Liver (tissue), 3 donors: ENCODE measurements around the gene EZR.

ENCODE experiments used
- ATF3 ChIP-seq: IDR thresholded peaks from 2 replicates; pipeline ENCODE4 v1.6.1; 2016; ENCODE audit warnings: antibody characterized with exemption
- FOXA1 ChIP-seq: IDR thresholded peaks from 2 replicates; pipeline ENCODE4 v1.6.1; 2016; ENCODE audit warnings: antibody characterized with exemption
- HNF4A ChIP-seq, 2 donors: conservative IDR thresholded peaks; 2 replicates each; pipeline ENCODE4 v1.6.1; 2016; ENCODE audit warnings: antibody characterized with exemption in 2 of 2, mild to moderate bottlenecking in 2 of 2
- HNF4G ChIP-seq: IDR thresholded peaks from 2 replicates; pipeline ENCODE4 v1.6.1; 2016; ENCODE audit warnings: antibody characterized with exemption
- JUND ChIP-seq, 2 donors: IDR thresholded peaks; 2 replicates each; pipeline ENCODE4 v1.6.1; 2016; ENCODE audit warnings: antibody characterized with exemption in 2 of 2
- RAD21 ChIP-seq, 2 donors: IDR thresholded peaks; 2 replicates each; pipeline ENCODE4 v1.6.1; 2016; ENCODE audit warnings: antibody characterized with exemption in 2 of 2, mild to moderate bottlenecking in 2 of 2
- RXRA ChIP-seq, 2 donors: IDR thresholded peaks; 2 replicates each; pipeline ENCODE4 v1.6.1; 2017 to 2018; ENCODE audit warnings: antibody characterized with exemption in 2 of 2, mild to moderate bottlenecking in 1 of 2
- SP1 ChIP-seq: IDR thresholded peaks from 2 replicates; pipeline ENCODE4 v1.6.1; 2018; ENCODE audit warnings: antibody characterized with exemption, mild to moderate bottlenecking
- TAF1 ChIP-seq: conservative IDR thresholded peaks from 2 replicates; pipeline ENCODE4 v1.6.1; 2016; ENCODE audit warnings: antibody characterized with exemption, mild to moderate bottlenecking
- YY1 ChIP-seq: IDR thresholded peaks from 2 replicates; pipeline ENCODE4 v1.6.1; 2016; ENCODE audit warnings: antibody characterized with exemption, mild to moderate bottlenecking
- TF ChIP-seq, protein P1 (sequence below): IDR thresholded peaks from 2 replicates; pipeline ENCODE4 v1.6.1; 2016; ENCODE audit warnings: antibody characterized with exemption, mild to moderate bottlenecking
- TF ChIP-seq, protein P2 (sequence below): fragments of 150-350 bp; IDR thresholded peaks from 2 replicates; pipeline ENCODE4 v1.5.1; 2017; ENCODE audit warnings: improper control_type of control experiment, low read depth, low read length; ENCODE audit not compliant: missing input control
- TF ChIP-seq, protein P3 (sequence below): IDR thresholded peaks from 2 replicates; pipeline ENCODE4 v1.6.1; 2016; ENCODE audit warnings: antibody characterized with exemption
- TF ChIP-seq, protein P4 (sequence below): IDR thresholded peaks from 2 replicates; pipeline ENCODE4 v1.6.1; 2016; ENCODE audit warnings: antibody characterized with exemption
- donor health status: healthy.
- donor health status: healthy.

- TF ChIP-seq, protein P1, sequence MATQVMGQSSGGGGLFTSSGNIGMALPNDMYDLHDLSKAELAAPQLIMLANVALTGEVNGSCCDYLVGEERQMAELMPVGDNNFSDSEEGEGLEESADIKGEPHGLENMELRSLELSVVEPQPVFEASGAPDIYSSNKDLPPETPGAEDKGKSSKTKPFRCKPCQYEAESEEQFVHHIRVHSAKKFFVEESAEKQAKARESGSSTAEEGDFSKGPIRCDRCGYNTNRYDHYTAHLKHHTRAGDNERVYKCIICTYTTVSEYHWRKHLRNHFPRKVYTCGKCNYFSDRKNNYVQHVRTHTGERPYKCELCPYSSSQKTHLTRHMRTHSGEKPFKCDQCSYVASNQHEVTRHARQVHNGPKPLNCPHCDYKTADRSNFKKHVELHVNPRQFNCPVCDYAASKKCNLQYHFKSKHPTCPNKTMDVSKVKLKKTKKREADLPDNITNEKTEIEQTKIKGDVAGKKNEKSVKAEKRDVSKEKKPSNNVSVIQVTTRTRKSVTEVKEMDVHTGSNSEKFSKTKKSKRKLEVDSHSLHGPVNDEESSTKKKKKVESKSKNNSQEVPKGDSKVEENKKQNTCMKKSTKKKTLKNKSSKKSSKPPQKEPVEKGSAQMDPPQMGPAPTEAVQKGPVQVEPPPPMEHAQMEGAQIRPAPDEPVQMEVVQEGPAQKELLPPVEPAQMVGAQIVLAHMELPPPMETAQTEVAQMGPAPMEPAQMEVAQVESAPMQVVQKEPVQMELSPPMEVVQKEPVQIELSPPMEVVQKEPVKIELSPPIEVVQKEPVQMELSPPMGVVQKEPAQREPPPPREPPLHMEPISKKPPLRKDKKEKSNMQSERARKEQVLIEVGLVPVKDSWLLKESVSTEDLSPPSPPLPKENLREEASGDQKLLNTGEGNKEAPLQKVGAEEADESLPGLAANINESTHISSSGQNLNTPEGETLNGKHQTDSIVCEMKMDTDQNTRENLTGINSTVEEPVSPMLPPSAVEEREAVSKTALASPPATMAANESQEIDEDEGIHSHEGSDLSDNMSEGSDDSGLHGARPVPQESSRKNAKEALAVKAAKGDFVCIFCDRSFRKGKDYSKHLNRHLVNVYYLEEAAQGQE, result no peak
- TF ChIP-seq, protein P2, sequence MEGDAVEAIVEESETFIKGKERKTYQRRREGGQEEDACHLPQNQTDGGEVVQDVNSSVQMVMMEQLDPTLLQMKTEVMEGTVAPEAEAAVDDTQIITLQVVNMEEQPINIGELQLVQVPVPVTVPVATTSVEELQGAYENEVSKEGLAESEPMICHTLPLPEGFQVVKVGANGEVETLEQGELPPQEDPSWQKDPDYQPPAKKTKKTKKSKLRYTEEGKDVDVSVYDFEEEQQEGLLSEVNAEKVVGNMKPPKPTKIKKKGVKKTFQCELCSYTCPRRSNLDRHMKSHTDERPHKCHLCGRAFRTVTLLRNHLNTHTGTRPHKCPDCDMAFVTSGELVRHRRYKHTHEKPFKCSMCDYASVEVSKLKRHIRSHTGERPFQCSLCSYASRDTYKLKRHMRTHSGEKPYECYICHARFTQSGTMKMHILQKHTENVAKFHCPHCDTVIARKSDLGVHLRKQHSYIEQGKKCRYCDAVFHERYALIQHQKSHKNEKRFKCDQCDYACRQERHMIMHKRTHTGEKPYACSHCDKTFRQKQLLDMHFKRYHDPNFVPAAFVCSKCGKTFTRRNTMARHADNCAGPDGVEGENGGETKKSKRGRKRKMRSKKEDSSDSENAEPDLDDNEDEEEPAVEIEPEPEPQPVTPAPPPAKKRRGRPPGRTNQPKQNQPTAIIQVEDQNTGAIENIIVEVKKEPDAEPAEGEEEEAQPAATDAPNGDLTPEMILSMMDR, result no peak
- TF ChIP-seq ATF3 (no peak), FOXA1 (no peak), TAF1 (no peak), RAD21 (IDR thresholded peaks at IDR 0.05) (no peak), SP1 (no peak), YY1 (no peak), HNF4G (no peak), JUND (IDR thresholded peaks at IDR 0.05) (no peak), RXRA (IDR thresholded peaks at IDR 0.05) (no peak), HNF4A (conservative IDR thresholded peaks at IDR 0.05) (no peak)
- TF ChIP-seq, protein P3, sequence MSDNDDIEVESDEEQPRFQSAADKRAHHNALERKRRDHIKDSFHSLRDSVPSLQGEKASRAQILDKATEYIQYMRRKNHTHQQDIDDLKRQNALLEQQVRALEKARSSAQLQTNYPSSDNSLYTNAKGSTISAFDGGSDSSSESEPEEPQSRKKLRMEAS, result no peak
- TF ChIP-seq, protein P4, sequence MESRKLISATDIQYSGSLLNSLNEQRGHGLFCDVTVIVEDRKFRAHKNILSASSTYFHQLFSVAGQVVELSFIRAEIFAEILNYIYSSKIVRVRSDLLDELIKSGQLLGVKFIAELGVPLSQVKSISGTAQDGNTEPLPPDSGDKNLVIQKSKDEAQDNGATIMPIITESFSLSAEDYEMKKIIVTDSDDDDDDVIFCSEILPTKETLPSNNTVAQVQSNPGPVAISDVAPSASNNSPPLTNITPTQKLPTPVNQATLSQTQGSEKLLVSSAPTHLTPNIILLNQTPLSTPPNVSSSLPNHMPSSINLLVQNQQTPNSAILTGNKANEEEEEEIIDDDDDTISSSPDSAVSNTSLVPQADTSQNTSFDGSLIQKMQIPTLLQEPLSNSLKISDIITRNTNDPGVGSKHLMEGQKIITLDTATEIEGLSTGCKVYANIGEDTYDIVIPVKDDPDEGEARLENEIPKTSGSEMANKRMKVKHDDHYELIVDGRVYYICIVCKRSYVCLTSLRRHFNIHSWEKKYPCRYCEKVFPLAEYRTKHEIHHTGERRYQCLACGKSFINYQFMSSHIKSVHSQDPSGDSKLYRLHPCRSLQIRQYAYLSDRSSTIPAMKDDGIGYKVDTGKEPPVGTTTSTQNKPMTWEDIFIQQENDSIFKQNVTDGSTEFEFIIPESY, result no peak
These were observed 21.5 kb downstream of the EZR start for GRCh38 chr6:158797331-158798310.
